IgD-negative memory B cell (primary cell): ENCODE data around the gene CTXN1. TPM values are rescaled to one million over a fixed set of nuclear protein-coding genes. Genes with fewer than 3 reads are reported as not detected.

Experiments
- H3K27ac Mint-ChIP-seq, 3 donors: one replicate each; pipeline ENCODE4 v1.8.0; 2020 to 2022; ENCODE audit warnings: mild to moderate bottlenecking in 3 of 3, mixed read lengths in 3 of 3, moderate library complexity in 1 of 3
- H3K27me3 Mint-ChIP-seq: one replicate; pipeline ENCODE4 v1.8.0; 2021; ENCODE audit warnings: mixed read lengths
- H3K36me3 Mint-ChIP-seq: one replicate; pipeline ENCODE4 v1.8.0; 2020; ENCODE audit warnings: mild to moderate bottlenecking, mixed read lengths
- H3K4me1 Mint-ChIP-seq, 3 donors: one replicate each; pipeline ENCODE4 v1.8.0; 2020 to 2022; ENCODE audit warnings: mixed read lengths in 3 of 3, mild to moderate bottlenecking in 1 of 3
- H3K4me3 Mint-ChIP-seq, 4 donors: one replicate each; pipeline ENCODE4 v1.8.0; 2020 to 2022; ENCODE audit warnings: mild to moderate bottlenecking in 4 of 4, mixed read lengths in 4 of 4, moderate library complexity in 3 of 4
- H3K9me3 Mint-ChIP-seq, 3 donors: one replicate each; pipeline ENCODE4 v1.8.0; 2020 to 2021; ENCODE audit warnings: mixed read lengths in 3 of 3, mild to moderate bottlenecking in 1 of 3
- polyA plus RNA-seq: library from polyadenylated mRNA; unstranded; fragments of 300-500 nt; fragmentation: Illumina TruSeq; gene quantifications from one replicate; pipeline ENCODE4 v1.2.3, GENCODE V29; 2021

The CTXN1 gene
- not detected for polyA plus RNA-seq

- peak within 1 kb of the TSS in 2 of 3 donors; percentile 36 to 90 for H3K27ac Mint-ChIP-seq
- H3K27me3 Mint-ChIP-seq: peaks cover 1% of the 10 kb centered on the region
- peaks cover 4% of the 10 kb centered on the region for H3K36me3 Mint-ChIP-seq
Observed at GRCh38 chr19:7926021-7926726, at the start of gene CTXN1. Gene CTXN1, minus strand, starts transcription at chr19:7926135. Its CDS starts 597 bp downstream, at chr19:7925538.

GRCh38 chr19:7975037-7975436 lies 49.1 kb upstream of the CTXN1 start:
- H3K27ac Mint-ChIP-seq: no peak overlapping the region
- peaks cover under 1% of the 10 kb centered on the region for H3K36me3 Mint-ChIP-seq
- H3K9me3 Mint-ChIP-seq: no peaks in the 10 kb centered on the region
- peaks cover 0 to 2% (median 0%) of the 10 kb centered on the region in 3 donors for H3K4me1 Mint-ChIP-seq
- no peak overlapping the region for H3K4me3 Mint-ChIP-seq
- no peaks in the 10 kb centered on the region for H3K27me3 Mint-ChIP-seq

More at GRCh38 chr19:7926021-7926726, at the start of gene CTXN1:
- Mint-ChIP-seq H3K4me3 (peak within 1 kb of the TSS; percentile 53 to 93 (median 85)), H3K4me1 (peaks cover 3 to 7% (median 3%) of the 10 kb centered on the region in 3 donors), H3K9me3 (no peaks in the 10 kb centered on the region)

DNA sequence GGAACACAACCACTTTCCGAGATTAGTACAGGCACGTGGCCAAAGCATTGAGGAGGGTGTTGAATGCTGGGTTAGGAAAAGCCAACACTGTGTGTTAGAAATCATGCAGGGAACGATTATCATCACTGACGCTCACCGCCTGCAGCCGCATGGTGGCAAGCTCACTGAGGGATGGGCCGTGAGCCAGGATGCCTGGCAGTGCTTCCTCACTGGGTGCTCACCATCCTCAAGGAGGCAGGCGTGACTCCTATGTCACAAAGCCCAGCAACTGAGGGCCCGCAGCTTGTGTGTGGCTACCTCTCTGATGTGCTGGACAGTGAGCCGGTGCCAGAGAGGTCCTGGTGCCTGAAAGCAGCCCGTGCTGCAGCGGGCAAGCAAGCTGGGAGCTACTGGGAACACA lies 47.9 kb upstream of the CTXN1 start:
- H3K27me3 Mint-ChIP-seq: no peaks in the 10 kb centered on the region
- H3K4me1 Mint-ChIP-seq: peaks cover 0 to 2% (median 0%) of the 10 kb centered on the region in 3 donors
- H3K27ac Mint-ChIP-seq: peak overlapping the region in 1 of 3 donors; percentile 27
- H3K4me3 Mint-ChIP-seq: no peak overlapping the region
- no peaks in the 10 kb centered on the region for H3K36me3 Mint-ChIP-seq
- no peaks in the 10 kb centered on the region for H3K9me3 Mint-ChIP-seq

DNA sequence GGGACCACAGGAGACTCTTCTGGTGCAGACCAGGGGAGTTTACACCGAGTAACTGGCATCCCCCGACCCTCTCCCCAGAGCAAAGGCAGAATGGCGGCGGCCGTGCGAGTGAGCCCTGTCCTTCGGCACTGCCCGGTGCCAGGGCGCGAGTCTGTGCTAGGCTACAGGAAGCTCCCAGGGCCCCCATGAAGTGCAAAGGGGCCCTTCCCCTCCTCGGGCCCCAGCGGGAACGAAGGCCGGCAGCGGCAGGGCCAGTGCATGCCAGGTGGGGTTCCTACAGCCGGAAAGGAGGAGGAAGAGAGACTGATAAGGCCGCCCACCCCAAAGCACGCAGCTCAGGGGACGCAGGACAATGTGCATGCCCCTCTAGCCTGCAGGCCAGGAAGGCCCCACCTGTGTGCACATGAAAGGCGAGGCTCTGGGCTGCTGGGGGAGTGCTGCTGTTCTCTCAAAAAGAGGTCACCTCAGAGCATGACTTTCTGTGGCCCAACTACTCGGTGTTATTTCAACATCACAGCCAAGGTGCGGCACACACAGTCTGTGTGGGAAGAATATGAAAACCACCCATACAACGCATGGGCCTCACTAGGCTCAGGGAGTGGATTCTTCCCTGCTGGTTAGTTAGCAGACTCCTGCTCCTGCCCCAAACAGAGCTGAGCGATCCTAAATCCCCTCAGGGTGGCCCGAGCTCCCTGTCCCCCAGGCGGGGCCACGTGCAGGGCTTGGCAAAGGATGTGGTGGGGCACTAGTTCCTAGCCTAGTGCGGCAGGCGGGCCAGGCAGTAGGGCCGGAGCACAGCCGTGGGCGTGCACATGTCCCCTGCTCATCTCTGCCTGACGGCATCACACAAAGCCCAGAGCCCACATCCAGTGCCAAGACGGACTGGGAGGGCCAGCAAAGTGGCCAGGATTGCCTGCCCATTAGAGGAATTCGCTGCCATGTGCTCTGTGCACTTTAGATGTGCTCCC lies 45.9 kb upstream of the CTXN1 start:
- H3K9me3 Mint-ChIP-seq: no peaks in the 10 kb centered on the region
- no peaks in the 10 kb centered on the region for H3K36me3 Mint-ChIP-seq
- no peaks in the 10 kb centered on the region for H3K27me3 Mint-ChIP-seq
- peaks cover 0 to 2% (median 0%) of the 10 kb centered on the region in 3 donors for H3K4me1 Mint-ChIP-seq
- no peak overlapping the region for H3K4me3 Mint-ChIP-seq
- H3K27ac Mint-ChIP-seq: no peak overlapping the region

- Mint-ChIP-seq H3K4me1 (peaks cover 0 to 2% (median 0%) of the 10 kb centered on the region in 3 donors), H3K4me3 (no peak overlapping the region), H3K9me3 (no peaks in the 10 kb centered on the region), H3K36me3 (no peaks in the 10 kb centered on the region), H3K27ac (no peak overlapping the region), H3K27me3 (no peaks in the 10 kb centered on the region)
Observed at GRCh38 chr19:7970716-7971448, 44.9 kb upstream of the CTXN1 start.

- H3K27me3 Mint-ChIP-seq: no peaks in the 10 kb centered on the region
- H3K4me1 Mint-ChIP-seq: peaks cover 0 to 2% (median 0%) of the 10 kb centered on the region in 3 donors
- H3K9me3 Mint-ChIP-seq: no peaks in the 10 kb centered on the region
- H3K36me3 Mint-ChIP-seq: no peaks in the 10 kb centered on the region
- H3K27ac Mint-ChIP-seq: peak overlapping the region in 1 of 3 donors; percentile 52
- no peak overlapping the region for H3K4me3 Mint-ChIP-seq
Observed at GRCh38 chr19:7969555-7969939, 43.6 kb upstream of the CTXN1 start.

DNA sequence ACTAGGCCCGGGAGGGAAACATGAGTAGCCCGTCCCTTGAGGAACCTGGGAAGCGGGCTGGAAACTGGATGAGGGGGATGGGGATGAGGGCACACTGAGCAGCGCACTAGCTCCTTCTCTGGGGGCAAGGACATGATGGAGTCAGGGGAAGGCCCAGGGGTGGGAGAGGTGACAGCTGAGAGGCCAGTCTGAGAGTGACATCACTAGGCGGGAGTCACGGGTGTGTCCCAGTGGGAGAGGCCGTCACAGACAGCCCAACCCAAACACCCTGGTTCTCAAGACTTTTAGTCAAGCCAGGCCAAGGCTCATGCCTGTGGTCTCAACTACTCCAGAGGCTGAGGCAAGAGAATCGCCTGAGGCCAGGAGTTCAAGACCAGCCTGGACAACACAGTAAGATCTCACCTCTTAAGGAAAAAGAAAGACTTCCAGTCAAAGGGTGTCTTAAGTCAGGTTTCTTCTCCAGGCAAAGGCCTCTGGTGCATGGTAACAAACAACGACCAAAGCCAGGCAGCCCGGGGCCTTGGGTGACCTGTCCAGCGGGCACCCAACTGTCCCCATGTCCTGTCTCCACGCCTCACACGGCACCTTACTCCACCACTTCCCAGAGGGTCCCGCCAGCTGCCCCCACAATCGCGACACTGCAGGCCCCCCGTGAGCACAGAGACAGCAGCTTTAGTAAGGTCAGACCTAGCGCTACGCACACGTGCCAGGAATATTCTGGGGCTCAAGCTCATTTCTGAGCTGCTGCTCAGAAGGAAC lies 43.0 kb upstream of the CTXN1 start:
- Mint-ChIP-seq H3K4me1 (peaks cover 0 to 2% (median 0%) of the 10 kb centered on the region in 3 donors), H3K4me3 (no peak overlapping the region), H3K36me3 (no peaks in the 10 kb centered on the region), H3K27ac (peak overlapping the region in 1 of 3 donors; percentile 41), H3K27me3 (no peaks in the 10 kb centered on the region), H3K9me3 (no peaks in the 10 kb centered on the region)

DNA sequence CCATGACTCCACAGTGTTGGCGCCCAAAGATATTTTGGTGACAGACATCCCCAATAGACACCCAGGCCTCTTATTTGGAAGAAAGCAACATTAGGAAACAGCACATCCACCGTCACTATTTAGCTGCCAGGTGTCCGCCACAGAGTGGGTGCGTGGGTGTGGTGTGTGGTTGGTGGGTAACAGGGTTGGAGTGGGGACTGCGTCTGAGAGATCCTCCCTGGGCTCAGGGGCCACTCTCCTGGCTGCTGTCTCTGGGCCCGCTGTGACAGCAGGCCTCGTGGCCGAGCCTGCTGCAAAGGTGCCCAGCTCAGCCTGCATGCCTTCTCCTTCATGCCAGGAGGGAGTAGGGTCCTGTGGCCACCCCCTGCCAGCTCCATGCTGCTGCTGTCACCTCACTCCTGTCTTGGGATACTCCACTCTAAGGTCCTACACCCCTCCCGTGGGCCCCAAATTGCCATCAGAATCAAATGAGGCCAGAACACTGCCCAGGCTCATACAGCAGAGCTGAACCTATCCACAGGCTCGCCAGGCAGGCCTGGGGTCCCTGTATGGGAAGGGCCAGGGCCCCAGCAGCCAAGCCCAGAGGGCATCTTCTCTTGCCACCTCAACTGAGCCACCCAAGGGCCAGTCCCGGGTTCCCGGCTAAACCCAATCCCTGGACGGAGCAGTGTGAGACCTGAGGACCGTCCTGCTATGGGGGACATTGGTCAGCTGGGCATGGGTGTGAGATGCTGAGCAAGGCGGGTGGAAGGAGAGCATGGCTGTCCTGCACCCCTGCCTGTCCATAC lies 42.3 kb upstream of the CTXN1 start:
- Mint-ChIP-seq H3K4me3 (no peak overlapping the region), H3K9me3 (no peaks in the 10 kb centered on the region), H3K27me3 (no peaks in the 10 kb centered on the region), H3K4me1 (no peaks in the 10 kb centered on the region), H3K27ac (no peak overlapping the region), H3K36me3 (no peaks in the 10 kb centered on the region)

- Mint-ChIP-seq H3K4me3 (no peak overlapping the region), H3K27ac (no peak overlapping the region), H3K4me1 (no peaks in the 10 kb centered on the region), H3K9me3 (no peaks in the 10 kb centered on the region), H3K36me3 (no peaks in the 10 kb centered on the region), H3K27me3 (no peaks in the 10 kb centered on the region)
Observed at GRCh38 chr19:7965921-7966665, 40.2 kb upstream of the CTXN1 start.

DNA sequence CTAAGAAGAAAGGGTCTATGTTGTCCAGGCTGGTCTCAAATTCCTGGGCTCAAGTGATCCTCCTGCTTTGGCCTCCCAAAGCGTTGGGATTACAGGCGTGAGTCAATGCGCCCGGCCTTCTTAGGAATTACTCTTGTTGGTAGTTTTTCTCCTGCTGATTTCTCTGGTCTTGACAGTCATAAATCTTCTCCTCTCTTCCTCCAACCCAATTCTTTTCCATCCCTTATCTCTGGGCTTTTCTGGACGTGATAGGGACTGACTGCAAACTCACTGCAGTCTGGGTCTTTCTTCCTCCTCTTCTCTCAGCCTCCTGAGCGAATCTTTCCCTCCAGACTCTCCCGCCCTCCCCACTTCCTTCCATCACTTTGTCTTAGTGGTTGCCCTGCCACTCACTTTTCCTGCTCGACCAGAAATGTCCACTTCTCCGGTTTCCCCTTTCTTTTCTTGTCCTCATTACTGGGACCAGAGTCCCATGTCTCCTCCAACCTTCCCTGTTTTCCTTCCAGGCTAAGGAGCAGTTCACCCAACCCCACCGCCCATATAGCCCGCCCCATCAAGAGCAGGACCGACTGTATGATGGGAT lies 39.4 kb upstream of the CTXN1 start:
- H3K4me3 Mint-ChIP-seq: no peak overlapping the region
- H3K4me1 Mint-ChIP-seq: no peaks in the 10 kb centered on the region
- H3K27me3 Mint-ChIP-seq: no peaks in the 10 kb centered on the region
- peak overlapping the region in 1 of 3 donors; percentile 63 for H3K27ac Mint-ChIP-seq
- no peaks in the 10 kb centered on the region for H3K9me3 Mint-ChIP-seq
- no peaks in the 10 kb centered on the region for H3K36me3 Mint-ChIP-seq

DNA sequence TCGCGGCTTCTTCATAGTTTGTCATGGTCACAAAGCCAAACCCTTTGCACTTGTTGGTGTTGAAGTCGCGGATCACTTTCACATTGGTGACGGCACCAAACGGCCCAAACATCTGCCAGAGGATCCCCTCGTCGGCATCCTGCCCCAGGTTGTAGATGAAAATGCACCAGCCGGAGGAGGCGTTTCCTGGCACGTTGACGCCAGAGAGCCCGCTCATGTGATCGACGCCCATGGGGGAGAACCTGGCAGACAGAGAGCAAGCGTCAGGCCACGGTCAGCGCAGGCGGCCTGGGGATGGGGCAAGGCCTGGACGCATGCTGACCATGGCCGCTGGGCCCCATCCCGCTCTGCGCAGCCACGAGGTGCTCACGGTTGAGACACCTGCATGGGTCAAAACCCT lies 37.6 kb upstream of the CTXN1 start:
- no peaks in the 10 kb centered on the region for H3K4me1 Mint-ChIP-seq
- no peaks in the 10 kb centered on the region for H3K9me3 Mint-ChIP-seq
- H3K27me3 Mint-ChIP-seq: no peaks in the 10 kb centered on the region
- no peaks in the 10 kb centered on the region for H3K36me3 Mint-ChIP-seq
- H3K27ac Mint-ChIP-seq: no peak overlapping the region
- H3K4me3 Mint-ChIP-seq: no peak overlapping the region

- Mint-ChIP-seq H3K9me3 (no peaks in the 10 kb centered on the region), H3K36me3 (no peaks in the 10 kb centered on the region), H3K4me1 (no peaks in the 10 kb centered on the region), H3K27me3 (no peaks in the 10 kb centered on the region), H3K4me3 (no peak overlapping the region), H3K27ac (no peak overlapping the region)
Observed at GRCh38 chr19:7962644-7963268, 36.8 kb upstream of the CTXN1 start.
